ENCODE measurements around the gene LTBP4.
"Not testable (repeated sequence)": the region's sequence is repeated elsewhere in the genome, so short reads cannot be mapped to it uniquely, and the experiment has no call there.

Gene LTBP4

DNA sequence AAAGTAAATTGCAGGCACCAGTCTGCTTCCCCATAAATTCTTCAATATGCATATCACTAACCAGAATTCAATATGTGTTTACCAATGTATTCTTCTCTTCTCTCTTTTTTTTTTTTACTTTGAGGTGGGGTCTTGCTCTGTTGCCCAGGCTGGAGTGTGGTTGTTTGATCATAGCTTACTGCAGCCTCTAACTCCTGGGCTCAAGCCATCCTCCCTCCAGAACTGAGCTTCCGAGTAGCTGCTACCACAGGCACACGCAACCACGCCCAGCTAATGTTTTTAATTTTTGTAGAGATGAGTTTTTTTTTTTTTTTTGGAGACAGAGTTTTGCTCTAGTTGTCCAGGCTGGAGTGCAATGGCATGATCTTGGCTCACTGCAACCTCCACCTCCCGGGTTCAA, 16.8 kb downstream of the LTBP4 start:
- Histone ChIP-seq H3K9ac (ENCODE audit: low read depth, low read length) (no peak overlapping the region), H3K36me3 (ENCODE audit: insufficient read depth, low read length) (no peaks in the 10 kb centered on the region), H3K4me3 (ENCODE audit: low read length) (no peak overlapping the region), H3K27me3 (ENCODE audit: control insufficient read depth, insufficient read depth, low read length) (no peaks in the 10 kb centered on the region), H3K4me1 (ENCODE audit: control insufficient read depth, insufficient read depth, low read length) (peaks cover 7% of the 10 kb centered on the region), H3K4me2 (ENCODE audit: low read length) (no peak overlapping the region), H3K9me3 (replicated peaks; ENCODE audit: low read length) (no peaks in the 10 kb centered on the region)

GRCh38 chr19:40619333-40620160, 18.4 kb downstream of the LTBP4 start:
- Histone ChIP-seq H3K9ac (ENCODE audit: low read depth, low read length) (no peak overlapping the region), H3K36me3 (ENCODE audit: insufficient read depth, low read length) (no peaks in the 10 kb centered on the region), H3K4me1 (ENCODE audit: control insufficient read depth, insufficient read depth, low read length) (peaks cover 4% of the 10 kb centered on the region), H3K27me3 (ENCODE audit: control insufficient read depth, insufficient read depth, low read length) (no peaks in the 10 kb centered on the region), H3K9me3 (replicated peaks; ENCODE audit: low read length) (no peaks in the 10 kb centered on the region), H3K4me2 (ENCODE audit: low read length) (no peak overlapping the region), H3K4me3 (ENCODE audit: low read length) (no peak overlapping the region)

GRCh38 chr19:40620161-40620485, 19.0 kb downstream of the LTBP4 start:
- Histone ChIP-seq H3K27me3 (ENCODE audit: control insufficient read depth, insufficient read depth, low read length) (no peaks in the 10 kb centered on the region), H3K4me3 (ENCODE audit: low read length) (no peak overlapping the region), H3K9ac (ENCODE audit: low read depth, low read length) (no peak overlapping the region), H3K36me3 (ENCODE audit: insufficient read depth, low read length) (no peaks in the 10 kb centered on the region), H3K4me2 (ENCODE audit: low read length) (no peak overlapping the region), H3K9me3 (replicated peaks; ENCODE audit: low read length) (no peaks in the 10 kb centered on the region), H3K4me1 (ENCODE audit: control insufficient read depth, insufficient read depth, low read length) (no peaks in the 10 kb centered on the region)

GRCh38 chr19:40621283-40621682, 20.1 kb downstream of the LTBP4 start:
- Histone ChIP-seq H3K27me3 (ENCODE audit: control insufficient read depth, insufficient read depth, low read length) (no peaks in the 10 kb centered on the region), H3K9me3 (replicated peaks; ENCODE audit: low read length) (no peaks in the 10 kb centered on the region), H3K4me2 (ENCODE audit: low read length) (no peak overlapping the region), H3K36me3 (ENCODE audit: insufficient read depth, low read length) (no peaks in the 10 kb centered on the region), H3K9ac (ENCODE audit: low read depth, low read length) (no peak overlapping the region), H3K4me3 (ENCODE audit: low read length) (no peak overlapping the region), H3K4me1 (ENCODE audit: control insufficient read depth, insufficient read depth, low read length) (no peaks in the 10 kb centered on the region)

DNA sequence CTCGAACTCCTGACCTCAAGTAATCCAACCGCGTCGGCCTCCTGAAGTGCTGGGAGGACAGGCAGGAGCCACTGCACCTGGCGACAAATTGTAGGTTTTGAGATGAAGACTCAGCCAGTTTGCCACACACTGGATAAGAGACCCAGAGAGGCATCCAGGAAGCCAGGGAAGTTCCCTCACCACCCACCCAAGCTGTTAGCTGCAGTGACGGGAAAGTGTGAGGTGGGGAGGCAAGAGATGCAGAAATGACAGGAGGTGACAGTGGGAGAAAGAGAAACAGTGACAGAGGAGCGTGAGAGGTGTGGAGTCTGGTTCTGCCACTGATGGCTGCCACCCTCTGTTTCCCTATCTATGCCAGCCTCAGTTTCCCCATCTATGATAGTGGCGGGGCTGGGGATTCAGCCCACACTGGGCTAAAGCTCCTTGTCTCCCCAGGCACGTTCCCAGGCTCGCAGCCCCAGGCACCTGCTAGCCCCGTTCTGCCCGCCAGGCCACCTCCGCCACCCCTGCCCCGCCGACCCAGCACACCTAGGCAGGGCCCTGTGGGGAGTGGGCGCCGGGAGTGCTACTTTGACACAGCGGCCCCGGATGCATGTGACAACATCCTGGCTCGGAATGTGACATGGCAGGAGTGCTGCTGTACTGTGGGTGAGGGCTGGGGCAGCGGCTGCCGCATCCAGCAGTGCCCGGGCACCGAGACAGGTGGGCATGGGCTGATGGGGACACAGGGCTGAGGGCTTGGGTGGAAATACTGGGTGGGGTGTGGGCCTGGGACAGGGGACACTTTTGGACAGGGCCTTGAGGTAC, 21.0 kb downstream of the LTBP4 start:
- Histone ChIP-seq H3K9ac (ENCODE audit: low read depth, low read length) (no peak overlapping the region), H3K27me3 (ENCODE audit: control insufficient read depth, insufficient read depth, low read length) (no peaks in the 10 kb centered on the region), H3K4me3 (ENCODE audit: low read length) (no peak overlapping the region), H3K36me3 (ENCODE audit: insufficient read depth, low read length) (no peaks in the 10 kb centered on the region), H3K4me1 (ENCODE audit: control insufficient read depth, insufficient read depth, low read length) (no peaks in the 10 kb centered on the region), H3K4me2 (ENCODE audit: low read length) (no peak overlapping the region), H3K9me3 (replicated peaks; ENCODE audit: low read length) (no peaks in the 10 kb centered on the region)

DNA sequence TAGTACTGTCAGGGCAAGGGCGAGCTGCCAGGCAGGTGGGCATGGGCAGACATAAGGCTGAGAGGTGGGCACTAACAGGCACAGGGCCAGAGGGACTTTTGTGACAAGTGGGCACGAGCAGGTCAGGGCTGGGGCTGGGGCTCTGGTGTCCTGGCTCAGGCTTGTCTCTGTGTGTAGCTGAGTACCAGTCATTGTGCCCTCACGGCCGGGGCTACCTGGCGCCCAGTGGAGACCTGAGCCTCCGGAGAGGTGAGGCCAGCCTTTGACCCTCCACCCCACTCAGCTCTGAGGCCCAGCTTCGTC, 21.6 kb downstream of the LTBP4 start:
- H3K9me3 ChIP-seq (replicated peaks; ENCODE audit: low read length), result no peaks in the 10 kb centered on the region
- no peak overlapping the region for H3K9ac ChIP-seq (ENCODE audit: low read depth, low read length)
- no peaks in the 10 kb centered on the region for H3K27me3 ChIP-seq (ENCODE audit: control insufficient read depth, insufficient read depth, low read length)
- H3K4me3 ChIP-seq (ENCODE audit: low read length), result no peak overlapping the region
- no peaks in the 10 kb centered on the region for H3K36me3 ChIP-seq (ENCODE audit: insufficient read depth, low read length)
- H3K4me2 ChIP-seq (ENCODE audit: low read length), result no peak overlapping the region
- H3K4me1 ChIP-seq (ENCODE audit: control insufficient read depth, insufficient read depth, low read length), result no peaks in the 10 kb centered on the region

DNA sequence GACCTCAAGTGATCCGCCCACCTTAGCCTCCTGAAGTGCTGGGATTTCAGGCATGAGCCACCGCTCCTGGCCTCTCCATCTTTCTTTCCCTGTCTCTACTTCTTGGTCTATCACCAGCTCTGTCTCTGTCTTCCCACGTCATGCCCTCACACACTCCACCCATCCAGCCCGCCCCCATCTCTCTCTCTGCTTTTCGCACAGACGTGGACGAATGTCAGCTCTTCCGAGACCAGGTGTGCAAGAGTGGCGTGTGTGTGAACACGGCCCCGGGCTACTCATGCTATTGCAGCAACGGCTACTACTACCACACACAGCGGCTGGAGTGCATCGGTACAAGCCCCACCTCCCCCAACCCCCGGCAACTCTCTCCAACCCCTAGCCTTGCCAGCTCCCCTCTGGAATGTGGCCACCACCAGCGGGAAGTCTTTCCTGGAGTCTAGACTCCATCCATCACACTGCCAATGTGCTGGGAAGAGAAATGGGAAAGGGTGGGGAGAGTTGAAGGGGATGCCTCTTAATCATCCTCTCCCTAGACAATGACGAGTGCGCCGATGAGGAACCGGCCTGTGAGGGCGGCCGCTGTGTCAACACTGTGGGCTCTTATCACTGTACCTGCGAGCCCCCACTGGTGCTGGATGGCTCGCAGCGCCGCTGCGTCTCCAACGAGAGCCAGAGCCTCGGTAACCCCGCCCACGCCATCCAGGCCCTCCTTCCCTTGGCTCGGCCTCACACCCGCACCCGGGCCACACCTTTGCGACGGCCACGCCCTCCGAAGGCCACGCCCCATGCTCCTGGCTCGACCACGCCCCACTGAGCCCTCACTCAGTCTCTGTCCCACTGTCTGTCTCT, 22.5 kb downstream of the LTBP4 start:
- Histone ChIP-seq H3K9me3 (replicated peaks; ENCODE audit: low read length) (no peaks in the 10 kb centered on the region), H3K4me1 (ENCODE audit: control insufficient read depth, insufficient read depth, low read length) (no peaks in the 10 kb centered on the region), H3K4me2 (ENCODE audit: low read length) (no peak overlapping the region), H3K4me3 (ENCODE audit: low read length) (no peak overlapping the region), H3K36me3 (ENCODE audit: insufficient read depth, low read length) (no peaks in the 10 kb centered on the region), H3K9ac (ENCODE audit: low read depth, low read length) (no peak overlapping the region), H3K27me3 (ENCODE audit: control insufficient read depth, insufficient read depth, low read length) (no peaks in the 10 kb centered on the region)

- not testable (repeated sequence) for H3K27me3 ChIP-seq (ENCODE audit: control insufficient read depth, insufficient read depth, low read length); H3K4me1 ChIP-seq (ENCODE audit: control insufficient read depth, insufficient read depth, low read length); H3K9ac ChIP-seq (ENCODE audit: low read depth, low read length); H3K9me3 ChIP-seq (replicated peaks; ENCODE audit: low read length); H3K4me2 ChIP-seq (ENCODE audit: low read length); H3K4me3 ChIP-seq (ENCODE audit: low read length); H3K36me3 ChIP-seq (ENCODE audit: insufficient read depth, low read length)
These were observed 23.4 kb downstream of the LTBP4 start for GRCh38 chr19:40624369-40625153.

- Histone ChIP-seq H3K36me3 (ENCODE audit: insufficient read depth, low read length) (no peaks in the 10 kb centered on the region), H3K27me3 (ENCODE audit: control insufficient read depth, insufficient read depth, low read length) (no peaks in the 10 kb centered on the region), H3K4me2 (ENCODE audit: low read length) (no peak overlapping the region), H3K9me3 (replicated peaks; ENCODE audit: low read length) (no peaks in the 10 kb centered on the region), H3K9ac (ENCODE audit: low read depth, low read length) (no peak overlapping the region), H3K4me3 (ENCODE audit: low read length) (no peak overlapping the region), H3K4me1 (ENCODE audit: control insufficient read depth, insufficient read depth, low read length) (no peaks in the 10 kb centered on the region)
These were observed 24.4 kb downstream of the LTBP4 start for GRCh38 chr19:40625406-40626120.

DNA sequence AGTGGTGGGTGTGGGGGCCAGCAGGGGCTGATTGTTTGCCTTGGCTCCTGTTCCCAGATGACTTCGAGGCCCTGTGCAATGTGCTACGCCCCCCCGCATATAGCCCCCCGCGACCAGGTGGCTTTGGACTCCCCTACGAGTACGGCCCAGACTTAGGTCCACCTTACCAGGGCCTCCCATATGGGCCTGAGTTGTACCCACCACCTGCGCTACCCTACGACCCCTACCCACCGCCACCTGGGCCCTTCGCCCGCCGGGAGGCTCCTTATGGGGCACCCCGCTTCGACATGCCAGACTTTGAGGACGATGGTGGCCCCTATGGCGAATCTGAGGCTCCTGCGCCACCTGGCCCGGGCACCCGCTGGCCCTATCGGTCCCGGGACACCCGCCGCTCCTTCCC, 25.7 kb downstream of the LTBP4 start:
- Histone ChIP-seq H3K36me3 (ENCODE audit: insufficient read depth, low read length) (no peaks in the 10 kb centered on the region), H3K4me1 (ENCODE audit: control insufficient read depth, insufficient read depth, low read length) (no peaks in the 10 kb centered on the region), H3K4me2 (ENCODE audit: low read length) (no peak overlapping the region), H3K9ac (ENCODE audit: low read depth, low read length) (no peak overlapping the region), H3K27me3 (ENCODE audit: control insufficient read depth, insufficient read depth, low read length) (no peaks in the 10 kb centered on the region), H3K9me3 (replicated peaks; ENCODE audit: low read length) (no peaks in the 10 kb centered on the region), H3K4me3 (ENCODE audit: low read length) (no peak overlapping the region)

All from skeletal muscle satellite cell (primary cell).